SK-N-SH treated with all-trans-retinoic acid at 6 μM for 48 hours (cell line): ENCODE results near the gene SHISA4.

Source experiments
- ARNTL ChIP-seq: fragments of 450-650 bp; formaldehyde crosslinking; IDR thresholded peaks from 2 replicates; pipeline ENCODE4 v1.5.0; 2020; ENCODE audit warnings: low read depth, mild to moderate bottlenecking, moderate library complexity, borderline replicate concordance
- PATZ1 ChIP-seq: fragments of 250-450 bp; sonication (Bioruptor Pico); IDR thresholded peaks from 2 replicates; pipeline ENCODE4 v1.8.0; 2020; ENCODE audit warnings: mild to moderate bottlenecking, moderate library complexity, borderline replicate concordance
- RARB ChIP-seq: fragments of 250-450 bp; sonication (Bioruptor Pico); IDR thresholded peaks from 2 replicates; pipeline ENCODE4 v1.8.0; 2021; ENCODE audit warnings: mild to moderate bottlenecking, moderate library complexity
- TSHZ2 ChIP-seq: fragments of 250-450 bp; sonication (Bioruptor Pico); IDR thresholded peaks from 2 replicates; pipeline ENCODE4 v1.5.0; 2020; ENCODE audit warnings: mild to moderate bottlenecking, moderate library complexity
- ZNF565 ChIP-seq: fragments of 450-650 bp; formaldehyde crosslinking; conservative IDR thresholded peaks from 2 replicates; pipeline ENCODE4 v1.5.0; 2020; ENCODE audit warnings: low read depth, mild to moderate bottlenecking, moderate library complexity
- ZNF70 ChIP-seq: fragments of 450-650 bp; formaldehyde crosslinking; IDR thresholded peaks from 2 replicates; pipeline ENCODE4 v1.5.0; 2020; ENCODE audit warnings: mild to moderate bottlenecking, moderate library complexity

- TF ChIP-seq PATZ1 (CRISPR knock-in tag) (no peak), ARNTL (CRISPR knock-in tag) (no peak), RARB (CRISPR knock-in tag) (no peak), TSHZ2 (no peak), ZNF70 (CRISPR knock-in tag) (no peak), ZNF565 (CRISPR knock-in tag) (no peak)
Observed at GRCh38 chr1:201921952-201922558, 33.4 kb downstream of the SHISA4 start.
